GM21528 (cell line): ENCODE measurements around the gene CFAP73.
"Not testable (repeated sequence)": the region's sequence is repeated elsewhere in the genome, so short reads cannot be mapped to it uniquely, and the experiment has no call there.

Experiments
- ATAC-seq: cut with Tn5 transposase; IDR thresholded peaks from one replicate; pipeline ENCODE4 v1.9.1; 2021; ENCODE audit warnings: mild to moderate bottlenecking, moderate library complexity; ENCODE audit not compliant: unreplicated experiment, low FRiP score

The CFAP73 gene

GRCh38 chr12:113185180-113186032 is 35.9 kb downstream of the CFAP73 start, which contains the start of the genes DDX54 and RITA1:
DDX54 (minus strand) TSS chr12:113185478; CDS start chr12:113185451, 27 bp downstream.
RITA1 (plus strand) TSS chr12:113185721; CDS start chr12:113186747, 1,026 bp downstream.
- ATAC-seq: peak; percentile 62

- no peak for ATAC-seq
Observed at GRCh38 chr12:113186033-113186365, 36.5 kb downstream of the CFAP73 start.

DNA sequence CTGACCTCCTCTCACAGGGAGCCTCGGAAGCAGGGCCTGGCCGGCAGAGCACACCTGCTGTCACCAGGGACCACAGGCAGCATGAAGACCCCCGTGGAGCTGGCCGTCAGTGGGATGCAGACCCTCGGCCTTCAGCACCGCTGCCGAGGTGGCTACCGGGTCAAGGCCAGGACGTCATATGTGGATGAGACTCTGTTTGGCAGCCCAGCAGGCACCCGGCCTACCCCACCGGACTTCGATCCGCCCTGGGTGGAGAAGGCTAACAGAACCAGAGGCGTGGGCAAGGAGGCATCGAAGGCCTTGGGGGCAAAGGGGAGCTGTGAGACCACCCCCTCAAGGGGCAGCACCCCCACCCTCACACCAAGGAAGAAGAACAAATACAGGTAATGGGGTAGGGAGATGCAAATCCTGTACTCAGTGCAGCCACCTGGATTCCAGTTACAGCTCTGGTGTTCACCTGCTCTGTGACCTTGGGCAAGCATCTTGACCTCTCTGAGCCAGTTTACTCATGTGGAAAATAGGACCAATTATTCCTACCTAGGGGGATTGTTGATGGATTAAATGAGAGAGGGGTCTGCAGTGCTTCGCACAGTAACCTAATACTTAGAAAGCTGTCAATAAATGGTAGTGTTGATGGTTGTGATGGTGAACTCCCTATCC is 37.3 kb downstream of the CFAP73 start:
- no peak for ATAC-seq

GRCh38 chr12:113189361-113189760 is 39.8 kb downstream of the CFAP73 start:
- ATAC-seq: no peak

DNA sequence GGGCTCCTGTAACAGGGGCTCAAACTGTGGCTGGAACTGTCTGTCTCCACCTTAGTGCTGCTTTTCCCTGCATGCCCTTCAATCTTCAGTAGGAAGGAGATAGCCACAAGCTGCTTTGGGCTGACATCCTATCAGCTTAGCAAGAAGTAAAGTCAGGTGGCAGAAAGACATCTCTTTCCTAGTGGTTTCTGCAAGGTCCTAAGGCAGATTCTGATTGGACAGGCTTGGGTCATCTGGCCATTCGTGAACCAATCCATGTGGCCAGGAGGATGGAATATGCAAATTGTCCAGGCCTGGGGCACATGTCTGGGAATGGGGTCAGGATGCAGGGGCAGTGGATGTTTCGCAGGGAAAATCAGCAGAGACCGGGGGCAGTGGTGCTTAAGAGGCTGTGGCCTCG is 41.2 kb downstream of the CFAP73 start:
- ATAC-seq: no peak

DNA sequence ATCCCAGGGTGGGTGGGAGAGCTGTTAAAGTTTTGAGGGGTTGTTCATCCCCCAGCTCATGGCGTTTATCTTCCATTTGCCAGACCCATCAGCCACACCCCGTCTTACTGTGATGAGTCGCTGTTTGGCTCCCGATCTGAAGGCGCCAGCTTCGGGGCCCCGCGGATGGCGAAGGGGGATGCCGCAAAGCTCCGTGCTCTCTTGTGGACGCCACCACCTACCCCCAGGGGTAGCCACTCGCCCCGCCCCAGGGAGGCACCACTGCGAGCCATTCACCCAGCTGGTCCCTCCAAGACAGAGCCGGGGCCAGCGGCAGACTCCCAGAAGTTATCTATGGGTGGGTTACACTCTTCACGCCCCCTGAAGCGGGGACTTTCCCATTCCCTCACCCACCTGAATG is 41.7 kb downstream of the CFAP73 start:
- ATAC-seq: no peak

DNA sequence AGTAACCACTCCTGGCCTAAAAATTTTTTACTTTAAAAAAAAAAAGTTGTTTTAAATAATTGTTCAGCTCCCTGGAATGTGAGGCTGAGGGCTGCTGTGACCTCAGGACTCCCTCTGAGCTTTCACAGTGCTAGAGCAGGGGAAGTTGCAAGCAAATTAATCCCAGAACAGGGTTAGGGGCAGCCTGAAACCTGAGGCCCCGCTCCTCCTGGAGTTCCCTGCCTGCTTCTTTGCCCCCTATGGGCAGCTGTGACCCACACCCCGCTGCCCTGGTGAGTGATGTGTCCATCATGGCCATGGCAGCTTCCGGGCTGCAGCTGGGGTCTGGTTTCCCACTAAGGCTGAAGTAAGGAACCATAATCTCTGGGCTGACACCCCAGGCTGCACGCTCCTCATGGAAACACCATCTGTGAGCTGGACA is 45.5 kb downstream of the CFAP73 start:
- ATAC-seq: no peak

DNA sequence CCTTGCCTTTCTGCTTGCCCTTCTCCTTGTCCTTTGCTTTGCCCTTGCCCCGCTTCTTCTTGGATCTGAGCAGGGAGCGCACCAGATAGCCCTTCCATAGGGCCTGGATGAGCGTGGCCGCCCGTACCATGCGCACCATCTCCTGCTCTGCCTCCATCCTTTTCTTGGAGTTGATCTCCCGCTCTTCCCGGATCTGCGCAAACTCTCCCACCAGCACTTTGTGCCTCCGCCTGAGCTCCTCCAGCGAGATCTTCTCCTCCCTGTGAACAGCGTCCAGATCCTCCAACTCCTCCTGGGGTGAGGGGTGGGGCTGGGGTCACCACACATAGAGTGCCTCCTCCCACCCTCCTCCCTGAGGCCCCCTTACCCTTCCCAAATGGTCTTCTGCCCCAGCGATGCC is 46.1 kb downstream of the CFAP73 start:
- no peak for ATAC-seq

- ATAC-seq: no peak
Observed at GRCh38 chr12:113196582-113196981, 47.1 kb downstream of the CFAP73 start.

GRCh38 chr12:113196990-113197389 is 47.5 kb downstream of the CFAP73 start:
- peak; percentile 70 for ATAC-seq

- ATAC-seq: no peak
Observed at GRCh38 chr12:113197518-113198077, 48.1 kb downstream of the CFAP73 start.

DNA sequence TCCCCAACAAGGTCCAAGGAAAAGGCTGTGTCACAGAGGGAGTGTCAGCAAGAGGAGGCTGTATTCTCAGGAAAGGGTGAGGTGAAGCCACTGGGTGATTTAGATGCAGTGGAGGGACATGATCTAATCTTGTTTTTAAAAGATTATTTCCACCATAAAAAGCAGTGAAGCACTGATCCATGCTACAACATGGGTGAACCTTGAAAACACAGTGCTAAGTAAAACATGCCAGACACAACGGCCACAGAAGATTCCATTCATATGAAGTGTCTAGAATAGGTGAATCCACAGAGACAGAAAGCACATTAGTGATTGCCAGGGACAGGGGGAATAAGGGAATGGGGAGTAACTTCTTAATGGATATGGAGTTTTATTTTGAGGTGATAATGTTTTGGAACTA is 48.8 kb downstream of the CFAP73 start:
- no peak for ATAC-seq

DNA sequence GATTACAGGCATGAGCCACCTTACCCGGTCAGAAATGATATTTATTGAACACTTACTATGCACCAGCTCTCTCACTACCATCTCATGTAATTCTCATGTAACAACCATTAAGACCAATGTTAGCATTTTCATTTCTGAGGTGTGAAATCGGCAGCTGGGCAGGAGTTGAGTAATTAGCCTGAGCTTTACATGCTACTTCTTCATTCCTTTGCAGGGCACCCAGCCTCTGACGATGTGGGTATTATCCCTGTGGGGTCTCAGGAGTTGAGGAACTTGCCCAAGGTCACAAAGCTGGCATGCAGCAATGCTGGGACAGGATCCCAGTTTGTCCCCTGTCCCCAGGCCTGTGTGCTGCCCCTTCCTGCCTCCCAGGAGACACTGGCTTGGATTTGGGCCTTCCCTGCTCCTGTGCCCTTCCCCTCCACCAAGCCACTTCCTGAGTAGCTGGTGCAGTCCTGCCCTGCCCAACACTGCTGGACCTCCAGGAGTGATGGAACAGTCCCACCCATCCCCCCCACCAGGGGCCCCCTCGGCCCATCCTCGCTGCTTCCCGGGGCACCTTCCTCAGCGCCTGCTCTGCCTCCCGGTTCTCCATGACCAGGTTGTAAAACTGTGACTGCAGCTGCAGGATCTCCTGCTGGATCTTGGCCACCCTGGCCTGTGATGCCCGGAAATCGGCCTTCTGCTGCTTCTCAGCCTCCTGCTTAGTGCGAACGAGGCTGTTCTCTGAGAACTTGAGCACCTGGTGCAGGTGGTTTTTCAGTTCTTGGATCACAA is 50.7 kb downstream of the CFAP73 start:
- ATAC-seq: no peak

DNA sequence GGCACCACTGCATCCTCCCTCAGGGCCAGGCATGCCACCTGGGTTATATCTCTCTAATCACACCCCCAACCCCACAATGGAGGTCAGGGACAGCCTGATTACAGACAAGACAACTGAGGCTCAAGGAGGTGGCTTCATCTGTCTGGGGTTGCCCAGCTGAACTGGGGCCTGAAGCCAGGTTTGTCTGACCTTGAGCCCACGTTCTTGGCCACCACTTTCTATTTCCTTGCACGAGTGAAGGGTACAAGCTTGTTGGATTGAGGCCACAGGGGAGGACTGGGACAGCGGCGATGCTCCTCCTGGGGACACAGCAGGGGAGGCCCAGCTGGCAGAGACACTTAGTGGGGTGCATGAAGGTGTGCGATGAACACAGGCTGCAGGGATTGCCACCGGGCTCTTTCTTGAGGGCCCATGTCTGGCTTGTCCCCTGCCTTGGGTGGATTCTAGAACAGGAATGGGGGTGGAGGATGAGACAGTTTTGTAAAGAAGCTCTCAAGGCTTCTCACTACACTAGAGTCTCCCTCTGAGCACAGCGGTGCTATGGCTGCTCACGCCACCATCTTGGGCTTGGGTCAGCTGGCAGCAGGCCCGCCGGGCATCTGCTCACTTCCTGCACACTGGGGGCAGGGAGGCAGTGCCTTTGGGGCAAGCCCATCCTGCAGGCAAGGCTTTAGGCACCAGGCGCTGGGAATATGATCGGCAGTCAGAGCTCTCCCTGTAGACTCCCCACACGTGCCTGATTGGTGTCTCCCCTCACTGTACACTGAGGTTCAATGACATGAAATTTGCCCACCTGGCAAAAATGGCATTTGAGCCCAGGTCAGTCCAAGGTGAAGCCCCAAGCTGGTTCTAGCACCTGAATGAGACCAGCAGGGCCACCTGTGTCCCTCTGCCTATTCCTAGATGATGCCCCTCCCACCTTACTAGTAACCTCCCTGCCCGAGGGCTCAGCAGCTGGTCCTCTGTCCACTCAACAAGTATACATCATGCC is 52.0 kb downstream of the CFAP73 start:
- ATAC-seq: no peak

GRCh38 chr12:113202300-113203075 is 53.0 kb downstream of the CFAP73 start:
- ATAC-seq: no peak

DNA sequence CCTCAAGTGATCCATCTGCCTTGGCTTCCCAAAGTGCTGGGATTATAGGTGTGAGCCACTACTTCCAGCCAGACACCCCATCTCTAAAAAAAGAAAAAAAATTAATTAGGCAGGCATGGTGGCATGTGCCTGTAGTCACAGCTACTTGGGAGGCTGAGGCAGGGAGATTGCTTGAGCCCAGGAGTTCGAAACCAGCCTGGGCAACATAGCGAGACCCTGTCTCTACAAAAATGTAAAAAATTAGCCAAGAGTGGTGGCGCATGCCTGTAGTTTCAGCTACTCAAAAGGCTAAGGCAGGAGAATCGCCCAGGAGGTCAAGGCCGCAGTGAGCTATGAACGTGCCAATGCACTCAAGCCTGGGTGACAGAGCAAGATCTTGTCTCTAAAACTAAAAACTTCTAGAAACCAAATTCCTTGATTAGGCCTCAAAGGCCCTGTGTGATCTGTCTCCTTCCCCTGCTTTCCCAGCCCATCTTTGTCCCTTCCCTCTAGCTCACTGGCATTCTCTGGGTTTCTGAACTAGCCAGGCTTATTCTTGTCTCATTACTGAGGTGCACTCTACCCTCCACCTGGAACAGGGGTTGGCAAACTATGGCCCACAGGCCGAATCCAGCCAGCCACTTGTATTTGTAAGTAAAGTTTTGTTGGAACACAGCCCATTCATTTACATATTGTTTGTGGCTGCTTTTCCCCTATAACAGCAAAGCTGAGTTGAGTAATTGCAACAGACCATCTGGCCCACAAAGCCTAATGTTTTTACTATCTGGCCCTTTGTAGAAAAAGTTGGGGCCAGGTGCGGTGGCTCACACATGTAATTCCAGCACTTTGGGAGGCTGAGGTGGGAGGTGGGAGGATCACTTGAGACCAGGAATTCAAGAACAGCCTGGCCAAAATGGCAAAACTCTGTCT is 54.6 kb downstream of the CFAP73 start:
- ATAC-seq: no peak

DNA sequence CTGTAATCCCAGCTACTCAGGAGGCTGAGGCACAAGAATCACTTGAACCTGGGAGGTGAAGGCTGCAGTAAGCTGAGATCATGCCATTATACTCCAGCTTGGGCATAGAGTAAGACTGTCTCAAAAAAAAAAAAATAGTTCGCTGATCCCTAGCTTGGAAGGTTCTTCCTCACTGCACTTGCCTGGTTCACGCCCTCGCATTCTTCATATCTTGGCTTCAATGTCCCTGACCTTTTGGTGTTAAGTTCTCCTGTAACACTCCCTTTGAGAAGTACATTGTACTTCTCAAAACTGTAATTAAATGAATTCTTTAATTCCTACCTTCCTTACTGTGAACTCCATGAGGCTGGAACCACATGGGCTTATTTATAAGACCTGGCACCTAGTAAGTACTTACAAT is 55.3 kb downstream of the CFAP73 start:
- no peak for ATAC-seq

DNA sequence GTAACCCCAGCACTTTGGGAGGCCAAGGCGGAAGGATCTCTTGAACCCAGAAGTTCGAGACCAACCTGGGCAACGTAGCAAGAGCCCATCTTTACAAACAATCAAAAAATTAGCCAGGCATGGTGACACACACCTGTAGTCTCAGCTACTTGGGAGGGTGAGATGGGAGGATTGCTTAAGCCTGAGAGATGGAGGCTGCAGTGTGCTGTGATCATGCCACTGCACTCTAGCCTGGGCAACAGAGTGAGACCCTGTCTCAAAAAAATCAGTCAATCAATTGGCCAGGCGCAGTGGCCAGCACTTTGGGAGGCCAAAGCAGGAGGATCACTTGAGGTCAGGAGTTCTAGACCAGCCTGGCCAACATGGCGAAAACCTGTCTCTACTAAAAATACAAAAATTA is 57.3 kb downstream of the CFAP73 start:
- ATAC-seq: not testable (repeated sequence)
